Lower leg skin (tissue), 4 donors: ENCODE results near the gene EIF4A2. TPM values are rescaled to one million over a fixed set of nuclear protein-coding genes. Genes with fewer than 3 reads are reported as not detected.

Source experiments
- DNase-seq, 2 donors: peaks; one replicate each; pipeline ENCODE4 v3.0.0-alpha.2; 2019; ENCODE audit warnings: low spot score in 2 of 2
- H3K4me3 ChIP-seq: fragments of 200-600 bp; sonication (generic); 2 replicates; pipeline ENCODE4 v1.5.1; 2017; ENCODE audit warnings: mild to moderate bottlenecking, low read depth; ENCODE audit not compliant: poor library complexity, severe bottlenecking
- CTCF ChIP-seq, 3 donors: fragments of 450-650 bp; IDR thresholded peaks; one replicate each; pipeline ENCODE4 v1.5.1; 2016; ENCODE audit warnings: antibody characterized with exemption in 3 of 3, mild to moderate bottlenecking in 3 of 3, moderate library complexity in 2 of 3
- POLR2A ChIP-seq, 2 donors: fragments of 450-650 bp; IDR thresholded peaks; one replicate each; pipeline ENCODE4 v1.6.1; 2016 to 2017; ENCODE audit warnings: antibody characterized with exemption in 2 of 2, mild to moderate bottlenecking in 1 of 2, moderate library complexity in 1 of 2
- WGBS, 2 donors: methylation state at CpG; one replicate each; pipeline ENCODE4 v1.1.5; 2018; 5-methylcytosine and 5-hydroxymethylcytosine counted together
- intact Hi-C: fragments of 100-400 bp; cut with DNase I; formaldehyde crosslinking; loops from one replicate; pipeline ENCODE4 v1.15.0; 2023; ENCODE audit warnings: low total_unique reads
- total RNA-seq, 4 donors: library from RNA; depleted of rRNA; stranded (reverse); fragments of >200 nt; gene quantifications; one replicate each; pipeline ENCODE4 v1.1.0, GENCODE V29; 2016

EIF4A2 gene
- total RNA-seq = 100 to 1,000 TPM; 224 to 547 (median 310) TPM

- intact Hi-C loops = no loop called here
- TF ChIP-seq CTCF (IDR thresholded peaks at IDR 0.05) (no peak), POLR2A (IDR thresholded peaks at IDR 0.05) (peak in 1 of 2 donors; percentile 91)
- peak; percentile 81 to 98 for DNase-seq
- H3K4me3 ChIP-seq = peak within 1 kb of the TSS; percentile 95
- 0 to 1% methylated on average over 43 to 60 of the region's 60 CpGs for WGBS, 2 donors
Observed at GRCh38 chr3:186783058-186783730, at the start of gene EIF4A2. Gene EIF4A2 (plus strand): TSS chr3:186783577. CDS start chr3:186783611, 34 bp downstream.

- H3K4me3 ChIP-seq = no peak overlapping the region
- intact Hi-C loops = no loop called here
- DNase-seq = no peak
- 85 to 89% methylated on average over 7 of the region's 7 CpGs for WGBS, 2 donors
- no peak for TF ChIP-seq POLR2A (IDR thresholded peaks at IDR 0.05)
Observed at GRCh38 chr3:186742618-186743380, 40.6 kb upstream of the EIF4A2 start.

GRCh38 chr3:186743666-186744065 lies 39.7 kb upstream of the EIF4A2 start:
- TF ChIP-seq POLR2A (IDR thresholded peaks at IDR 0.05) (no peak), CTCF (IDR thresholded peaks at IDR 0.05) (no peak)
- intact Hi-C loops = no loop called here
- DNase-seq = no peak
- WGBS, 2 donors = 57 to 68% methylated on average over 3 of the region's 3 CpGs
- no peak overlapping the region for H3K4me3 ChIP-seq

GRCh38 chr3:186746008-186746407 lies 37.4 kb upstream of the EIF4A2 start:
- DNase-seq = peak in 1 of 2 donors; percentile 27
- no peak overlapping the region for H3K4me3 ChIP-seq
- intact Hi-C loops = no loop called here
- WGBS, 2 donors = 6 to 15% methylated on average over 10 of the region's 10 CpGs
- no peak for TF ChIP-seq POLR2A (IDR thresholded peaks at IDR 0.05)
- no peak for TF ChIP-seq CTCF (IDR thresholded peaks at IDR 0.05)

GRCh38 chr3:186750316-186750715 lies 33.1 kb upstream of the EIF4A2 start:
- 96 to 100% methylated on average over 2 of the region's 2 CpGs for WGBS, 2 donors
- no peak for TF ChIP-seq CTCF (IDR thresholded peaks at IDR 0.05)
- TF ChIP-seq POLR2A (IDR thresholded peaks at IDR 0.05) = no peak
- intact Hi-C loops = loop anchor here (10.0 kb wide), 1 partner anchor 136 kb away; the partner anchor contains the start of gene AHSG
- H3K4me3 ChIP-seq = no peak overlapping the region
- DNase-seq = no peak

GRCh38 chr3:186751480-186751879 lies 31.9 kb upstream of the EIF4A2 start:
- TF ChIP-seq POLR2A (IDR thresholded peaks at IDR 0.05) (no peak), CTCF (IDR thresholded peaks at IDR 0.05) (no peak)
- intact Hi-C loops = loop anchor here (10.0 kb wide), 1 partner anchor 137 kb away; the partner anchor contains the start of gene AHSG
- H3K4me3 ChIP-seq = no peak overlapping the region
- 72 to 75% methylated on average over 3 of the region's 3 CpGs for WGBS, 2 donors
- no peak for DNase-seq
